Chondrocyte (in vitro differentiated cells): ENCODE measurements around the gene LRBA. TPM values are rescaled to one million over a fixed set of nuclear protein-coding genes. Genes with fewer than 3 reads are reported as not detected.

Source experiments
- DNase-seq: peaks from one replicate; pipeline ENCODE4 v3.0.0; 2021; ENCODE audit warnings: mixed read lengths, low spot score
- H3K27ac Mint-ChIP-seq: one replicate; pipeline ENCODE4 v1.8.0; 2021; ENCODE audit warnings: mild to moderate bottlenecking, moderate library complexity, mixed read lengths; ENCODE audit not compliant: unreplicated experiment
- H3K27me3 Mint-ChIP-seq: 2 replicates; pipeline ENCODE4 v1.8.0; 2021; ENCODE audit warnings: low read depth, mixed read lengths
- H3K36me3 Mint-ChIP-seq: 2 replicates; pipeline ENCODE4 v1.8.0; 2021; ENCODE audit warnings: low read depth, mixed read lengths
- H3K4me1 Mint-ChIP-seq: 2 replicates; pipeline ENCODE4 v1.8.0; 2021; ENCODE audit warnings: low read depth, mild to moderate bottlenecking, mixed read lengths
- H3K4me3 Mint-ChIP-seq: one replicate; pipeline ENCODE4 v1.8.0; 2021; ENCODE audit warnings: mild to moderate bottlenecking, moderate library complexity, mixed read lengths; ENCODE audit not compliant: unreplicated experiment
- H3K9me3 Mint-ChIP-seq: 2 replicates; pipeline ENCODE4 v1.8.0; 2021; ENCODE audit warnings: low read depth, mixed read lengths
- total RNA-seq: library from RNA; stranded (reverse); gene quantifications from 3 replicates; pipeline ENCODE4 v1.2.1, GENCODE V29; 2021
- TF ChIP-seq, protein P1 (sequence below): fragments of 200-600 bp; sonication (generic); IDR thresholded peaks from 2 replicates; pipeline ENCODE4 v1.5.0; 2021; ENCODE audit warnings: antibody characterized with exemption, mild to moderate bottlenecking, moderate library complexity

LRBA gene
- total RNA-seq, 1 donor from 2014 or later = 19.7 TPM

DNA sequence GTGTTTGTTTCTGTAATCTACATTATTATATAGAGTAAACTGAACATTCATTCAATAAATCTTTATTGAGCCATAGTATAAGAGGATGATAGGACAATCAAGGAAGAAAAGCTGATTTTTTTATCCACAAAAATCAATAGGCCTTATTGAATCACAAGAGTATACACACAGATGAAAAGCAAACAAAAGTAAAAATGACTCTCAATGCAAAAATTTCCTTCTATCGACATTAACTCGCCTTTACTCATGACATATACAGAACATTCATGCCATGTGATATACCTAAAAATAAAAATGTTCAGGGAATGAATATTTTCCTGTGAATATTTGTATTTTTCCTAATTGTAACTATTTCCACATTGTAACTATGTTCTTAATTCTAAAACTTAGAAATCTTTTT, 161.2 kb downstream of the LRBA start:
- H3K9me3 Mint-ChIP-seq = no peaks in the 10 kb centered on the region
- no peak overlapping the region for H3K4me3 Mint-ChIP-seq
- H3K4me1 Mint-ChIP-seq = no peaks in the 10 kb centered on the region
- H3K36me3 Mint-ChIP-seq = peaks cover 8% of the 10 kb centered on the region
- no peak for DNase-seq
- no peaks in the 10 kb centered on the region for H3K27me3 Mint-ChIP-seq
- no peak overlapping the region for H3K27ac Mint-ChIP-seq
- TF ChIP-seq, protein P1, sequence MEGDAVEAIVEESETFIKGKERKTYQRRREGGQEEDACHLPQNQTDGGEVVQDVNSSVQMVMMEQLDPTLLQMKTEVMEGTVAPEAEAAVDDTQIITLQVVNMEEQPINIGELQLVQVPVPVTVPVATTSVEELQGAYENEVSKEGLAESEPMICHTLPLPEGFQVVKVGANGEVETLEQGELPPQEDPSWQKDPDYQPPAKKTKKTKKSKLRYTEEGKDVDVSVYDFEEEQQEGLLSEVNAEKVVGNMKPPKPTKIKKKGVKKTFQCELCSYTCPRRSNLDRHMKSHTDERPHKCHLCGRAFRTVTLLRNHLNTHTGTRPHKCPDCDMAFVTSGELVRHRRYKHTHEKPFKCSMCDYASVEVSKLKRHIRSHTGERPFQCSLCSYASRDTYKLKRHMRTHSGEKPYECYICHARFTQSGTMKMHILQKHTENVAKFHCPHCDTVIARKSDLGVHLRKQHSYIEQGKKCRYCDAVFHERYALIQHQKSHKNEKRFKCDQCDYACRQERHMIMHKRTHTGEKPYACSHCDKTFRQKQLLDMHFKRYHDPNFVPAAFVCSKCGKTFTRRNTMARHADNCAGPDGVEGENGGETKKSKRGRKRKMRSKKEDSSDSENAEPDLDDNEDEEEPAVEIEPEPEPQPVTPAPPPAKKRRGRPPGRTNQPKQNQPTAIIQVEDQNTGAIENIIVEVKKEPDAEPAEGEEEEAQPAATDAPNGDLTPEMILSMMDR = no peak

DNA sequence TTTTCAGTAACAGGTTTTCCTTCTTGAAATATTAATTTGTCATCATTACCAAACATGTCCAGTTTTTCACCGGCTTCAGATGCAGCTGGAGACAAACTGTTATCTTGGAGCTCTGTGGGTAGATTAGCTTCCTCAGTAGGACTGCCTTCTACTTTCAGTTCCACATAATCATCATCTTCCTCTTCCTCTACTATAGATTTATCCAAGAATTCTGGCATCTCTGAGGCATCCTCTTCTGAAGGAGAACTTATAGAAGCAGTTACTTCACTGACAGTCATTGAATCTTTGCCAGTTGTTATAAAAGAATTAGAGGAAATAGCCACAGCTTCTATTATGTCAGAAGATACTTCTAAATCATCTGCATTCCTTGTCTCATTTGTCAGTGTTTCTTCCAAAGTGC, 162.9 kb downstream of the LRBA start:
- no peak overlapping the region for H3K4me3 Mint-ChIP-seq
- H3K9me3 Mint-ChIP-seq = no peaks in the 10 kb centered on the region
- H3K4me1 Mint-ChIP-seq = no peaks in the 10 kb centered on the region
- DNase-seq = no peak
- TF ChIP-seq, protein P1 = no peak
- no peak overlapping the region for H3K27ac Mint-ChIP-seq
- peaks cover 12% of the 10 kb centered on the region for H3K36me3 Mint-ChIP-seq
- H3K27me3 Mint-ChIP-seq = no peaks in the 10 kb centered on the region

DNA sequence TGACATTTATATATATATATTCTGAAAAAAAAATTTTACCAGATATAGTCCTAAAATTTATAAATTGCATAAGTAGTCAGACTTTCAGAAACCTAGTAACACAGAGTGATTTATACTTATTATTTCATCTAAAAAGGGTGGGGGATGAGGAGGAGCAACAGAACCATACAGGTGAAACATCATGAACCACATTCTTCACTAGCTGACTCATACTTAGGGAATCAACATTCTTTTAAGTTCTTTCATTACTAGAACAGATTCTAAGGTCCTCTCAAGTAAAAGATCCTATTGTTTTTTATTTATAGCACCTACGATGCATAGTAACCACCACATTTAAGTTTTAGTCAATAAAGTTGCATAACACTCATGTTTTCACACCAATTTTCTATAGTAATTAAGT, 166.1 kb downstream of the LRBA start:
- peaks cover 3% of the 10 kb centered on the region for H3K9me3 Mint-ChIP-seq
- peaks cover 17% of the 10 kb centered on the region for H3K36me3 Mint-ChIP-seq
- no peaks in the 10 kb centered on the region for H3K27me3 Mint-ChIP-seq
- DNase-seq = no peak
- TF ChIP-seq, protein P1 = no peak
- no peak overlapping the region for H3K27ac Mint-ChIP-seq
- H3K4me1 Mint-ChIP-seq = no peaks in the 10 kb centered on the region
- no peak overlapping the region for H3K4me3 Mint-ChIP-seq

DNA sequence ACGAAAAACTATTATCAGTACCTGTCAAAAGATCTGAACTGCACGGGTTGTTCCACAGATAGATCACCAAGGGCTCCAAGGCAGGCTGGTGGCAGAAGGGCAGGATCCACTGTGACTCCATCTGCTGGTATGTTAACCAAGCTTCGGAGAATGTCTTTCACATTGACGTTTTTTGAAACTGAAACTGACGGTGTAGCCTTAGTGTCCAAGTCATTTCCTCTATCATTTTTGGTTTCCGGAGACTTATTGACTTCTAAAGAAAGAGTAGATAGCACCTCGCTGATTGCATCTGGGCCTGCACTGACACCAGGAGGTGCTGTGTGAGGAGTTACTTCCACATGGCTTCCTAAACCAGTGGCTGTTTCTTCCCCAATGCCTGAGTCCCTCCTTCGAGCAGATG, 186.9 kb downstream of the LRBA start:
- H3K36me3 Mint-ChIP-seq = peaks cover 19% of the 10 kb centered on the region
- H3K27ac Mint-ChIP-seq = no peak overlapping the region
- TF ChIP-seq, protein P1 = no peak
- H3K4me3 Mint-ChIP-seq = no peak overlapping the region
- H3K4me1 Mint-ChIP-seq = peaks cover 4% of the 10 kb centered on the region
- H3K9me3 Mint-ChIP-seq = peaks cover 11% of the 10 kb centered on the region
- no peak for DNase-seq
- H3K27me3 Mint-ChIP-seq = no peaks in the 10 kb centered on the region

DNA sequence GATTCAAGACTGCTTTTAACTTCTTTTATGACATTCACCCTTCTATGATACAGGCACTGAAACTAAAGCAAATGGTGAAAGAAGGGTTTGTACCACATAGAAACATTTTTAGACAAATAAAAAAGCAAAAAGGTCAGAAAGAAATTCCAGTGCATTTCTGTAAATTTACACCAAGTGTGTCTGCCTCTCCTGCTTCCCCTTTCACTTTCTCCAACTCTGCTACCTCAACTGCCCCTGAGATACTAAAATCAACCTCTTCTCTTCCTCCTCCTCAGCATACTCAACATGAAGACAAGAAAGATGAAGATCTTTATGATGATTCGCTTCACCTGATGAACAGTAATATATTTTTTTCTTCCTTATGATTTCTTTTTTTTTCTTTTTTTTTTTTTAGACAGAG, 187.9 kb downstream of the LRBA start:
- H3K27ac Mint-ChIP-seq = no peak overlapping the region
- peaks cover 4% of the 10 kb centered on the region for H3K4me1 Mint-ChIP-seq
- peaks cover 19% of the 10 kb centered on the region for H3K36me3 Mint-ChIP-seq
- TF ChIP-seq, protein P1 = no peak
- H3K9me3 Mint-ChIP-seq = peaks cover 11% of the 10 kb centered on the region
- H3K4me3 Mint-ChIP-seq = no peak overlapping the region
- no peak for DNase-seq
- H3K27me3 Mint-ChIP-seq = no peaks in the 10 kb centered on the region
